GM18520 (cell line): ENCODE results near the gene SIRPA.

Experiments used
- ATAC-seq: cut with Tn5 transposase; IDR thresholded peaks from one replicate; pipeline ENCODE4 v1.9.1; 2021; ENCODE audit not compliant: unreplicated experiment

The SIRPA gene

GRCh38 chr20:1870323-1870722 is 24.9 kb upstream of the SIRPA start:
- no peak for ATAC-seq

- ATAC-seq, result no peak
These were observed 24.2 kb upstream of the SIRPA start for GRCh38 chr20:1870792-1871550.

GRCh38 chr20:1871807-1872458 is 23.3 kb upstream of the SIRPA start:
- no peak for ATAC-seq

GRCh38 chr20:1872459-1873097 is 22.6 kb upstream of the SIRPA start:
- no peak for ATAC-seq

GRCh38 chr20:1874450-1875182 is 20.6 kb upstream of the SIRPA start:
- ATAC-seq, result no peak

- no peak for ATAC-seq
These were observed 20.0 kb upstream of the SIRPA start for GRCh38 chr20:1875183-1875554.

- ATAC-seq, result no peak
These were observed 19.4 kb upstream of the SIRPA start for GRCh38 chr20:1875762-1876161.

- no peak for ATAC-seq
These were observed 18.8 kb upstream of the SIRPA start for GRCh38 chr20:1876217-1876921.

- ATAC-seq, result no peak
These were observed 18.1 kb upstream of the SIRPA start for GRCh38 chr20:1876975-1877608.

GRCh38 chr20:1877609-1878200 is 17.5 kb upstream of the SIRPA start:
- no peak for ATAC-seq

- no peak for ATAC-seq
These were observed 15.8 kb upstream of the SIRPA start for GRCh38 chr20:1879369-1879768.

GRCh38 chr20:1879934-1880333 is 15.3 kb upstream of the SIRPA start:
- ATAC-seq, result no peak

- no peak for ATAC-seq
These were observed 14.5 kb upstream of the SIRPA start for GRCh38 chr20:1880529-1881239.

GRCh38 chr20:1881240-1881835 is 13.9 kb upstream of the SIRPA start:
- no peak for ATAC-seq

- ATAC-seq, result no peak
These were observed 13.2 kb upstream of the SIRPA start for GRCh38 chr20:1882026-1882425.

- no peak for ATAC-seq
These were observed 11.2 kb upstream of the SIRPA start for GRCh38 chr20:1883986-1884385.

GRCh38 chr20:1885254-1885653 is 10.0 kb upstream of the SIRPA start:
- no peak for ATAC-seq

GRCh38 chr20:1885940-1886693 is 9.1 kb upstream of the SIRPA start:
- ATAC-seq, result no peak
